ENCODE measurements around the gene NFIC. TPM values are rescaled to one million over a fixed set of nuclear protein-coding genes. Genes with fewer than 3 reads are reported as not detected.

Gene NFIC
- total RNA-seq, 1 experiment from 2014 or later: 8.0 TPM

DNA sequence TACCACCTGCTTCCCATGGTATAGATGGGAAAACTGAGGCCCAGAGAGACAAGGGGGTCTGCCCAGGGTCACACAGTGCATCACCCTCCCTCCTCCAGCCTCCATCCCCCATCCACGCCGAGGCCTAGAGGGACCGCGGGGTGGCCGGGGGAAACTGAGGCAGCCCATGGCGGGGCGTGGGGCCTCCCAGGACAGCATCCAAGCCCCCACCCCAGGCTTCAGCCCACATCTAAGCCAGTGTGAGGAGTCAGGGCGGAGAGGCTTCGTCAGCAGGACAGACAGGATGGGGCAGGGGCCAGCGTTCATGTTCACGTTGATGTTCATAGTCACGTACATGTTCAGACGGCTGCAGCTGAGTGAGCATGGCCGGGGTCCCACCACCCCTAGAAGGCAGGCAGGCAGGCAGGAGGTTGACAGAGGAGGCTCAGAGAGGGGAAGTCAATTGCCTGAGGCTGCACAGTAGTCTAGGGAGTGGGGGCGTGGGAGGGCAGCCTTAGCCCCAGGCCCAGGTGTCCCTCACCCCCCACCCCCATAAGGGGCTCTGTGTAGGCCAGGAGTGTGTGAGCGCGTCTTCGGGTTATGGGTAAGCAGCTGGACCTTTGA, 90.6 kb downstream of the NFIC start:
- Histone ChIP-seq H4K91ac (ENCODE audit: insufficient read length, low read depth, low read length) (no peak overlapping the region), H3K9me3 (ENCODE audit: control insufficient read depth, low read depth, low read length) (no peaks in the 10 kb centered on the region), H2BK20ac (ENCODE audit: low read depth, low read length, poor library complexity, severe bottlenecking) (no peak overlapping the region), H3K18ac (ENCODE audit: insufficient read length, low read depth, low read length) (no peak overlapping the region), H3K4ac (ENCODE audit: low read depth, low read length) (no peak overlapping the region), H3K56ac (ENCODE audit: insufficient read length, low read depth, low read length) (no peak overlapping the region), H3K23me2 (ENCODE audit: insufficient read length, low read depth, low read length, poor library complexity, severe bottlenecking) (peaks cover 3% of the 10 kb centered on the region), H3K4me1 (ENCODE audit: insufficient read depth, low read length) (no peaks in the 10 kb centered on the region; the same call in 1 of the 2 replicates), H4K5ac (ENCODE audit: insufficient read length, low read depth, low read length) (no peak overlapping the region), H2BK5ac (ENCODE audit: insufficient read length, low read length) (no peak overlapping the region), H3K79me2 (ENCODE audit: insufficient read depth, low read length) (no peaks in the 10 kb centered on the region), H3K23ac (ENCODE audit: insufficient read length, low read depth, low read length) (no peak overlapping the region), H3K9ac (ENCODE audit: extremely low read depth, insufficient read length, low read length) (no peak overlapping the region), H3K79me1 (ENCODE audit: insufficient read depth, low read depth, low read length, poor library complexity, severe bottlenecking) (no peaks in the 10 kb centered on the region), H2AFZ (ENCODE audit: low read length) (no peak overlapping the region), H3K4me2 (ENCODE audit: insufficient read depth, insufficient read length, low read length) (no peak overlapping the region), H3K27ac (ENCODE audit: insufficient read length, low read depth, low read length) (no peak overlapping the region), H3T11ph (ENCODE audit: low read length) (no peak overlapping the region), H2BK15ac (ENCODE audit: low read depth, low read length) (no peak overlapping the region), H4K20me1 (ENCODE audit: control insufficient read depth, insufficient read depth, insufficient read length) (peaks cover 2% of the 10 kb centered on the region), H2AK5ac (ENCODE audit: insufficient read length, low read length) (no peak overlapping the region), H2BK12ac (ENCODE audit: insufficient read length, low read depth, low read length) (no peak overlapping the region), H3K27me3 (ENCODE audit: insufficient read depth, low read length) (peaks cover 6% of the 10 kb centered on the region; the same call in 1 of the 2 replicates), H2BK120ac (ENCODE audit: low read depth, low read length, poor library complexity, severe bottlenecking) (no peak overlapping the region), H3K14ac (ENCODE audit: insufficient read depth, low read length) (no peak overlapping the region; the same call in 1 of the 2 replicates), H4K8ac (replicated peaks; ENCODE audit: insufficient read length, low read depth, low read length) (no peak overlapping the region)
- WGBS (ENCODE audit: extremely low coverage, insufficient read length, low lambda C conversion rate): no CpG with 5 or more reads among the region's 18 CpGs
- Mint-ChIP-seq H3K27me3 (ENCODE audit: low read depth) (peaks cover 44% of the 10 kb centered on the region), H3K9me3 (no peaks in the 10 kb centered on the region), H3K27ac (no peak overlapping the region), H3K36me3 (ENCODE audit: insufficient read depth in 1 of 3, low read depth in 3 of 3) (no peaks in the 10 kb centered on the region), H3K4me1 (peaks cover 11 to 23% of the 10 kb centered on the region in 2 experiments), H3K4me3 (no peak overlapping the region)
- TF ChIP-seq CTCF (conservative IDR thresholded peaks at IDR 0.05): no peak
- DNase-seq: no peak
